Measurements from ENCODE around the gene TMEM163.

- no peak for TF ChIP-seq CTCF (IDR thresholded peaks at IDR 0.05)
- TF ChIP-seq EZH2 (IDR thresholded peaks at IDR 0.05): no peak
- TF ChIP-seq EZH2phosphoT487 (IDR thresholded peaks at IDR 0.05): no peak
These were observed 214.0 kb downstream of the TMEM163 start for GRCh38 chr2:134504586-134505336.

All from neural progenitor cell (in vitro differentiated cells).